Measurements from ENCODE around the gene TMEM163. TPM values are rescaled to one million over a fixed set of nuclear protein-coding genes. Genes with fewer than 3 reads are reported as not detected.
"Not testable (repeated sequence)": the region's sequence is repeated elsewhere in the genome, so short reads cannot be mapped to it uniquely, and the experiment has no call there.

TMEM163 gene
- total and polyA plus RNA-seq, 4 donors: 0.25 to 0.62 (median 0.36) TPM; not detected in 1

DNA sequence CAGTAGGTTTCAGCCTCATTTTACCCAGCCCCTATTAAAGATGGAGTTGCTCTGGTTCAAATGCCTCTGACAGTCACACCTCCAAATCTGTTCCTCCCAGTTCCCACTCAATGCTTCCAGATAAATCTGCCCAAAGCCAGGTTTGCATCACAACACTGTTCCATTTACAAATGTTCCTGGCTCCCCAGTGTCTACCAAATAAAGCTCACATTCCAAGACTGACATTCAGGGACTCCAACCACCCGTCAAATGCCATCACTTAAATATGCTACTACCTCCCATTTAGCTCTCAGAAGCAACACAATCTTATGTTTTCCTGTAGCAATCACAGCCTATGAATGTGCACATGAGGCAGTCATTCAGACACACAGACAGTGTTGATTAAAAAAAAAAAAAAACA lies 127.3 kb downstream of the TMEM163 start:
- H3K27ac ChIP-seq (ENCODE audit: low read depth in 1 of 2, low read length in 2 of 2): no peak overlapping the region
- no peaks in the 10 kb centered on the region for H3K36me3 ChIP-seq (ENCODE audit: control insufficient read depth in 1 of 2, insufficient read depth in 2 of 2, low read length in 1 of 2)
- no peaks in the 10 kb centered on the region for H3K4me1 ChIP-seq (ENCODE audit: control insufficient read depth in 1 of 2, insufficient read depth in 2 of 2, low read length in 2 of 2)
- peaks cover 0 to 3% of the 10 kb centered on the region in 2 donors for H3K27me3 ChIP-seq (ENCODE audit: control insufficient read depth in 1 of 2, insufficient read depth in 2 of 2, low read length in 1 of 2)
- no peak overlapping the region for H3K4me3 ChIP-seq (ENCODE audit: low read length in 2 of 2)
- ATAC-seq (ENCODE audit: low FRiP score) (no peak), DNase-seq (no peak)
- H3K9me3 ChIP-seq (ENCODE audit: control insufficient read depth, low read length): peaks cover 11% of the 10 kb centered on the region
- WGBS, 2 donors: 55 to 65% methylated on average over 1 of the region's 1 CpG
- intact Hi-C loops (cut with DNase I): no loop called here

DNA sequence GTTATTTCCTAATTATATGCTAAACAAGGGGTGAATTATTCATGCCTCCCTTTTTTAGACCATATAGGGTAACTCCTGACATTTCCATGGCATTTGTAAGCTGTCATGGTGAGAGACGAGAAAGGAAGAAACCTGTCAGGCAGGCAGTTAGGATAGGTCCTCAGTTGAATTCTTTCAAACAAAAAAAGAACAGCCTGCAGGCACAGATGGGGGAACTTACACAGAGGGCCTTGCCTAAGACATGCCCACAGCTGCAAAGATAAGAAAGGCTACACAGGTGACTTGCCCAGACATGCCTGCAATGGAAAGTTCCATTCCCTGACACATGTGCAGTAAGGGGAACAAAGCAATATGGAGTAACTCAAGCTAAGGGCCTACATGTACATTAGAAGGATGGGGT lies 128.1 kb downstream of the TMEM163 start:
- 75 to 88% methylated on average over 1 of the region's 1 CpG for WGBS, 2 donors
- H3K27me3 ChIP-seq (ENCODE audit: control insufficient read depth in 1 of 2, insufficient read depth in 2 of 2, low read length in 1 of 2): peaks cover 0 to 3% of the 10 kb centered on the region in 2 donors
- DNase-seq (no peak), ATAC-seq (ENCODE audit: low FRiP score) (no peak)
- H3K4me3 ChIP-seq (ENCODE audit: low read length in 2 of 2): no peak overlapping the region
- peaks cover 13% of the 10 kb centered on the region for H3K9me3 ChIP-seq (ENCODE audit: control insufficient read depth, low read length)
- no peaks in the 10 kb centered on the region for H3K36me3 ChIP-seq (ENCODE audit: control insufficient read depth in 1 of 2, insufficient read depth in 2 of 2, low read length in 1 of 2)
- H3K4me1 ChIP-seq (ENCODE audit: control insufficient read depth in 1 of 2, insufficient read depth in 2 of 2, low read length in 2 of 2): no peaks in the 10 kb centered on the region
- no peak overlapping the region for H3K27ac ChIP-seq (ENCODE audit: low read depth in 1 of 2, low read length in 2 of 2)
- intact Hi-C loops (cut with DNase I): no loop called here

- H3K36me3 ChIP-seq (ENCODE audit: control insufficient read depth in 1 of 2, insufficient read depth in 2 of 2, low read length in 1 of 2); intact Hi-C loops (cut with DNase I); ATAC-seq (ENCODE audit: low FRiP score); H3K4me3 ChIP-seq (ENCODE audit: low read length in 2 of 2); DNase-seq; H3K4me1 ChIP-seq (ENCODE audit: control insufficient read depth in 1 of 2, insufficient read depth in 2 of 2, low read length in 2 of 2); H3K27ac ChIP-seq (ENCODE audit: low read depth in 1 of 2, low read length in 2 of 2); H3K27me3 ChIP-seq (ENCODE audit: control insufficient read depth in 1 of 2, insufficient read depth in 2 of 2, low read length in 1 of 2): not testable (repeated sequence)
- WGBS, 2 donors: 62 to 71% methylated on average over 4 of the region's 4 CpGs
- H3K9me3 ChIP-seq (ENCODE audit: control insufficient read depth, low read length): peaks cover 13% of the 10 kb centered on the region
Observed at GRCh38 chr2:134589171-134590083, 129.4 kb downstream of the TMEM163 start.

DNA sequence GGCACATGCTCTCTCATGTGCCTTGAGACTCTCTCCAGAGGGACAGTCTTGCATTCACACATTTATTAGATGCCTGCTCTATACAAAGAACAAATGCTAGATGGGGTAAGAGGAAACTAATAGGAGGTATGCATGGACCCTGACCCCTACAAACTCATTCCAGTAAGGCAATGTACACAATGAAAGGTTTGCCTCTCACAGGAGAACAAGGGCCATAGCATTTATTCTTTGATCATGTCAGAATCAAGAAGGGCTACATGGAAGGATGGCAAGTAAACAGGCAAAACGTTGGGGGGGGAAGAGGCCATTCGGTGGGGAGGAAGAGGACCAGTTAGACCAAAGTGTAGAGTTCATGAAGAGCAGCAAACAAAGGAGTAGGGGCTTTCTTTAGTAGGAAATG lies 130.2 kb downstream of the TMEM163 start:
- no peak for ATAC-seq (ENCODE audit: low FRiP score)
- H3K4me1 ChIP-seq (ENCODE audit: control insufficient read depth in 1 of 2, insufficient read depth in 2 of 2, low read length in 2 of 2): no peaks in the 10 kb centered on the region
- H3K27ac ChIP-seq (ENCODE audit: low read depth in 1 of 2, low read length in 2 of 2): no peak overlapping the region
- peaks cover 13% of the 10 kb centered on the region for H3K9me3 ChIP-seq (ENCODE audit: control insufficient read depth, low read length)
- WGBS, 2 donors: 64 to 72% methylated on average over 2 of the region's 2 CpGs
- intact Hi-C loops (cut with DNase I): no loop called here
- DNase-seq: no peak
- no peaks in the 10 kb centered on the region for H3K36me3 ChIP-seq (ENCODE audit: control insufficient read depth in 1 of 2, insufficient read depth in 2 of 2, low read length in 1 of 2)
- no peak overlapping the region for H3K4me3 ChIP-seq (ENCODE audit: low read length in 2 of 2)
- peaks cover 0 to 3% of the 10 kb centered on the region in 2 donors for H3K27me3 ChIP-seq (ENCODE audit: control insufficient read depth in 1 of 2, insufficient read depth in 2 of 2, low read length in 1 of 2)

DNA sequence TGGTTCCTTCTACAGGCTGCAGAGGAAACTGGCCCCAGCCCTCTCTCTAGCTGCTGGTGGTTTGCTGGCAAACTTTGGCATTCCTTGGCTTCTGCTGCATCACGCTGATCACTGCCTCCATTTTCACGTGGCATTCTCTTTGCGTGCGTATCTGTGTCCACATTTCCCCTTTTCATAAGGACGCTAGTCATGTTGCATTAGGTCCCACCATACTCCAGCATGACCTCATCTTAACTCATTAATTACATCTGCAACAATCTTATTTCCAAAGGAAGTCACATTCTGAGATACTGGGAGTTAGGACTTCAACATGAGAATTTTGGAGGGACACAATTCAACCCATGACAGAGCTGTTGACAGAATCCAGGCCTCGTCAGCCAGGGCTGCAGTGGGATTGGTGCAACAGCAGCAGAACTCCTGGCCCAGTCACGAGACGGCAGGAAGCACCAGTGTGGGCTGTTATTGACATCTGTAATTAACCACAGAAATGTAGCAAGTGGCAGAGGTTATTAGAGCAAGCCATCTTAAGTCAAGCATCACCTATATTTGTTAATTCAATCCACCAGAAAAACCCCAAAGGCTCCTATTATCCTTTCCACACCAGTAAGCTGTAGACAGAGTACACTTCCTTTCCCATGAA lies 132.4 kb downstream of the TMEM163 start:
- intact Hi-C loops (cut with DNase I): no loop called here
- no peaks in the 10 kb centered on the region for H3K36me3 ChIP-seq (ENCODE audit: control insufficient read depth in 1 of 2, insufficient read depth in 2 of 2, low read length in 1 of 2)
- DNase-seq (no peak), ATAC-seq (ENCODE audit: low FRiP score) (no peak)
- peaks cover 0 to 3% of the 10 kb centered on the region in 2 donors for H3K27me3 ChIP-seq (ENCODE audit: control insufficient read depth in 1 of 2, insufficient read depth in 2 of 2, low read length in 1 of 2)
- H3K4me1 ChIP-seq (ENCODE audit: control insufficient read depth in 1 of 2, insufficient read depth in 2 of 2, low read length in 2 of 2): no peaks in the 10 kb centered on the region
- no peak overlapping the region for H3K4me3 ChIP-seq (ENCODE audit: low read length in 2 of 2)
- WGBS, 2 donors: 48 to 59% methylated on average over 8 of the region's 8 CpGs
- peaks cover 13% of the 10 kb centered on the region for H3K9me3 ChIP-seq (ENCODE audit: control insufficient read depth, low read length)
- H3K27ac ChIP-seq (ENCODE audit: low read depth in 1 of 2, low read length in 2 of 2): no peak overlapping the region

GRCh38 chr2:134583997-134584520 lies 134.7 kb downstream of the TMEM163 start:
- ATAC-seq (ENCODE audit: low FRiP score) (no peak), DNase-seq (no peak)
- intact Hi-C loops (cut with DNase I): no loop called here

DNA sequence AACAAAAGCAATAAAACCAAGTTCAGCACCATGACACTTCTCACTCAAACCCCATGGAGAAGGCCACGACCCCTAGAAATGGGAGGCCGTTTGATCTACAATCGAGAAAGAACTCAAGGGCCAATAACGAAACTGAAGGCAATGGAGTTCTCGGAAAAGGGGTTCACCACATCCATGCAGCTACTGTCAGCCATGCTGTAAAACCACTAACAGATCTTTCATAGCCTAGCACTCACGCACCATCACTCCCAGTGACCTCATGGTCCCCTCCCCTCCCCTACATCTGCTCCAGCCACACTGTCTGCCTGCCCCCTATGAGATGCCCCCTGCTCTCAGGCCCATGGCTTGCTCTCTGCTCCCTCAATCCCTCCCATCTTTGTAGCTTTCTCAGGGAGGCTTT lies 135.3 kb downstream of the TMEM163 start:
- 70 to 82% methylated on average over 6 of the region's 6 CpGs for WGBS, 2 donors
- DNase-seq (no peak), ATAC-seq (ENCODE audit: low FRiP score) (no peak)
- intact Hi-C loops (cut with DNase I): no loop called here
- H3K36me3 ChIP-seq (ENCODE audit: control insufficient read depth in 1 of 2, insufficient read depth in 2 of 2, low read length in 1 of 2): no peaks in the 10 kb centered on the region
- no peaks in the 10 kb centered on the region for H3K4me1 ChIP-seq (ENCODE audit: control insufficient read depth in 1 of 2, insufficient read depth in 2 of 2, low read length in 2 of 2)
- no peak overlapping the region for H3K4me3 ChIP-seq (ENCODE audit: low read length in 2 of 2)
- peaks cover 0 to under 1% of the 10 kb centered on the region in 2 donors for H3K27me3 ChIP-seq (ENCODE audit: control insufficient read depth in 1 of 2, insufficient read depth in 2 of 2, low read length in 1 of 2)
- no peak overlapping the region for H3K27ac ChIP-seq (ENCODE audit: low read depth in 1 of 2, low read length in 2 of 2)
- H3K9me3 ChIP-seq (ENCODE audit: control insufficient read depth, low read length): peaks cover 6% of the 10 kb centered on the region

More at GRCh38 chr2:134583997-134584520, 134.7 kb downstream of the TMEM163 start:
- no peak overlapping the region for H3K4me3 ChIP-seq (ENCODE audit: low read length in 2 of 2)
- no peaks in the 10 kb centered on the region for H3K4me1 ChIP-seq (ENCODE audit: control insufficient read depth in 1 of 2, insufficient read depth in 2 of 2, low read length in 2 of 2)
- peaks cover 8% of the 10 kb centered on the region for H3K9me3 ChIP-seq (ENCODE audit: control insufficient read depth, low read length)
- H3K36me3 ChIP-seq (ENCODE audit: control insufficient read depth in 1 of 2, insufficient read depth in 2 of 2, low read length in 1 of 2): no peaks in the 10 kb centered on the region
- no peak overlapping the region for H3K27ac ChIP-seq (ENCODE audit: low read depth in 1 of 2, low read length in 2 of 2)
- 43 to 44% methylated on average over 2 of the region's 2 CpGs for WGBS, 2 donors
- peaks cover 0 to 3% of the 10 kb centered on the region in 2 donors for H3K27me3 ChIP-seq (ENCODE audit: control insufficient read depth in 1 of 2, insufficient read depth in 2 of 2, low read length in 1 of 2)

- Histone ChIP-seq H3K4me3 (ENCODE audit: low read length in 2 of 2) (no peak overlapping the region), H3K4me1 (ENCODE audit: control insufficient read depth in 1 of 2, insufficient read depth in 2 of 2, low read length in 2 of 2) (no peaks in the 10 kb centered on the region), H3K27ac (ENCODE audit: low read depth in 1 of 2, low read length in 2 of 2) (no peak overlapping the region), H3K27me3 (ENCODE audit: control insufficient read depth in 1 of 2, insufficient read depth in 2 of 2, low read length in 1 of 2) (no peaks in the 10 kb centered on the region), H3K36me3 (ENCODE audit: control insufficient read depth in 1 of 2, insufficient read depth in 2 of 2, low read length in 1 of 2) (no peaks in the 10 kb centered on the region), H3K9me3 (ENCODE audit: control insufficient read depth, low read length) (peaks cover 3% of the 10 kb centered on the region)
- ATAC-seq (ENCODE audit: low FRiP score) (no peak), DNase-seq (no peak)
- intact Hi-C loops (cut with DNase I): no loop called here
- 68 to 80% methylated on average over 2 of the region's 2 CpGs for WGBS, 2 donors
Observed at GRCh38 chr2:134582547-134582899, 136.3 kb downstream of the TMEM163 start.

Data from aorta (tissue), 5 donors.